A549 (cell line): ENCODE measurements around the gene CPNE4. TPM values are rescaled to one million over a fixed set of nuclear protein-coding genes. Genes with fewer than 3 reads are reported as not detected.
A peak's percentile ranks its signal among the peaks of the same experiment; 100 is the strongest.

Source experiments
- ATAC-seq, 2 experiments: fragments of 200-7000 bp in 1 of 2; fragments of >200 bp in 1 of 2; cut with Nextera tagmentation in 1 of 2; cut with Tn5 transposase in 1 of 2; 3 replicates each; pipeline versions ENCODE4 v1.8.0 to v1.9.1; 2018 to 2020; ENCODE audit warnings: mild to moderate bottlenecking in 1 of 2, moderate library complexity in 1 of 2
- CTCF ChIA-PET: fragments of 300-600 bp; sonication (Branson Sonifier 250); formaldehyde crosslinking; extraction: SDS; loops from one replicate; lab custom pipeline; 2021; ENCODE audit warnings: antibody characterized with exemption, inconsistent platforms; lab: Yijun Ruan, JAX
- POLR2A ChIA-PET: fragments of 350-600 bp; formaldehyde crosslinking; extraction: SDS; loops from one replicate; lab custom pipeline; 2021; ENCODE audit warnings: antibody characterized with exemption, inconsistent platforms; lab: Yijun Ruan, JAX
- DNase-seq, 2 experiments: peaks; one replicate each; pipeline versions ENCODE4 v3.0.0 to v3.0.0-alpha.2; 2011 to 2016; ENCODE audit warnings: low read depth in 1 of 2, low spot score in 1 of 2
- FAIRE-seq: peaks from 2 replicates; lab custom pipeline; 2011; peaks lifted over from hg19 to GRCh38; lab: Jason Lieb, UNC
- H3K27ac ChIP-seq, 2 experiments: fragments of >200 bp; sonication (Bioruptor Twin); formaldehyde crosslinking; 3 replicates each; pipeline ENCODE4 v1.5.1; 2016 to 2017
- H3K4me1 ChIP-seq: fragments of >200 bp; sonication (Bioruptor Twin); formaldehyde crosslinking; 3 replicates; pipeline ENCODE4 v1.6.1; 2016
- H3K4me2 ChIP-seq: fragments of >200 bp; sonication (Bioruptor Twin); formaldehyde crosslinking; 3 replicates; pipeline ENCODE4 v1.6.1; 2016
- H3K4me3 ChIP-seq: fragments of >200 bp; sonication (Bioruptor Twin); formaldehyde crosslinking; 3 replicates; pipeline ENCODE4 v1.5.1; 2016
- H3K9me3 ChIP-seq: fragments of >200 bp; sonication (Bioruptor Twin); formaldehyde crosslinking; 3 replicates; pipeline ENCODE4 v1.6.1; 2016
- BHLHE40 ChIP-seq: IDR thresholded peaks from 2 replicates; pipeline ENCODE4 v1.6.1; 2012; ENCODE audit warnings: low read depth, low read length, inconsistent platforms
- CBX2 ChIP-seq: fragments of 200-600 bp; sonication (generic); IDR thresholded peaks from 2 replicates; pipeline ENCODE4 v1.6.1; 2016; ENCODE audit warnings: low read depth, mild to moderate bottlenecking, borderline replicate concordance
- CBX8 ChIP-seq: fragments of 200-600 bp; sonication (generic); IDR thresholded peaks from 2 replicates; pipeline ENCODE4 v1.6.1; 2016
- CEBPB ChIP-seq, 2 experiments: fragments of >200 bp in 1 of 2; sonication (Bioruptor Twin) in 1 of 2; formaldehyde crosslinking in 1 of 2; IDR thresholded peaks; 2 replicates each; pipeline ENCODE4 v1.6.1; 2012 to 2016
- EP300 ChIP-seq, 2 experiments: fragments of >200 bp; sonication (Bioruptor Twin); formaldehyde crosslinking; IDR thresholded peaks; 2 replicates in 1 of 2; 3 replicates in 1 of 2; pipeline ENCODE4 v1.6.1; 2016 to 2017
- FOSB ChIP-seq: fragments of 250-450 bp; sonication (Bioruptor Pico); IDR thresholded peaks from 2 replicates; pipeline ENCODE4 v1.5.0; 2020; ENCODE audit warnings: mild to moderate bottlenecking, moderate library complexity
- FOXS1 ChIP-seq: fragments of 250-450 bp; sonication (Bioruptor Pico); IDR thresholded peaks from 2 replicates; pipeline ENCODE4 v1.5.0; 2020; ENCODE audit warnings: mild to moderate bottlenecking, moderate library complexity
- HOXA7 ChIP-seq: fragments of 250-450 bp; sonication (Bioruptor Pico); IDR thresholded peaks from 2 replicates; pipeline ENCODE4 v1.5.0; 2020; ENCODE audit warnings: mild to moderate bottlenecking, moderate library complexity
- JUN ChIP-seq, 2 experiments: fragments of >200 bp; sonication (Bioruptor Twin); formaldehyde crosslinking; IDR thresholded peaks; 2 replicates in 1 of 2; 3 replicates in 1 of 2; pipeline ENCODE4 v1.6.1; 2016 to 2017
- KDM5A ChIP-seq: fragments of 200-600 bp; sonication (generic); IDR thresholded peaks from 2 replicates; pipeline ENCODE4 v1.6.1; 2016; ENCODE audit warnings: antibody characterized with exemption, mild to moderate bottlenecking
- MAZ ChIP-seq: fragments of 150-350 bp; IDR thresholded peaks from 2 replicates; pipeline ENCODE4 v1.6.1; 2014; ENCODE audit warnings: antibody characterized with exemption, low read depth, low read length, borderline replicate concordance
- POLR2A ChIP-seq: IDR thresholded peaks from 2 replicates; pipeline ENCODE4 v1.6.1; 2012; ENCODE audit warnings: mild to moderate bottlenecking, low read length
- RAD21 ChIP-seq, 2 experiments: fragments of >200 bp in 1 of 2; sonication (Bioruptor Twin) in 1 of 2; formaldehyde crosslinking in 1 of 2; IDR thresholded peaks in 1 of 2; conservative IDR thresholded peaks in 1 of 2; 2 replicates in 1 of 2; 3 replicates in 1 of 2; pipeline ENCODE4 v1.6.1; 2012 to 2018; ENCODE audit warnings: inconsistent platforms in 1 of 2
- RARB ChIP-seq: fragments of 250-450 bp; sonication (Bioruptor Pico); IDR thresholded peaks from 2 replicates; pipeline ENCODE4 v1.8.0; 2021; ENCODE audit warnings: mild to moderate bottlenecking, moderate library complexity
- RFX5 ChIP-seq: fragments of 450-650 bp; IDR thresholded peaks from 2 replicates; pipeline ENCODE4 v1.7.1; 2014; ENCODE audit warnings: antibody characterized with exemption, mild to moderate bottlenecking, moderate library complexity
- SMC3 ChIP-seq: fragments of >200 bp; sonication (Bioruptor Twin); formaldehyde crosslinking; IDR thresholded peaks from 3 replicates; pipeline ENCODE4 v1.6.1; 2018; ENCODE audit warnings: inconsistent platforms
- ZFP36 ChIP-seq: fragments of 450-650 bp; IDR thresholded peaks from 2 replicates; pipeline ENCODE4 v1.6.1; 2014; ENCODE audit warnings: borderline replicate concordance; ENCODE audit not compliant: partially characterized antibody
- WGBS: methylation state at CpG from one replicate; pipeline ENCODE4 v1.1.6; 2017; ENCODE audit errors: missing lambda C conversion rate; 5-methylcytosine and 5-hydroxymethylcytosine counted together
- polyA plus RNA-seq, 4 experiments: library from polyadenylated mRNA; depleted of rRNA in 3 of 4; stranded (reverse); fragments of >200 nt; fragmentation: RNase III in 1 of 4; extraction: RNeasy Plus Mini Kit Qiagen cat#74134 plus additional on column Dnase treatment in 1 of 4; gene quantifications; 2 replicates in 3 of 4; 3 replicates in 1 of 4; pipeline ENCODE4 v1.2.3, GENCODE V29; 2011 to 2017
- TF ChIP-seq, protein P1 (sequence below): fragments of >200 bp; sonication (Bioruptor Twin); formaldehyde crosslinking; IDR thresholded peaks from 3 replicates; pipeline ENCODE4 v1.5.1; 2016
- TF ChIP-seq, protein P2 (sequence below): fragments of >200 bp; sonication (Bioruptor Twin); formaldehyde crosslinking; IDR thresholded peaks from 3 replicates; pipeline ENCODE4 v1.6.1; 2016

Gene CPNE4
- polyA plus RNA-seq, 2 of the 4 experiments (the other 2 are of a cell fraction): 3.6 to 8.7 TPM

DNA sequence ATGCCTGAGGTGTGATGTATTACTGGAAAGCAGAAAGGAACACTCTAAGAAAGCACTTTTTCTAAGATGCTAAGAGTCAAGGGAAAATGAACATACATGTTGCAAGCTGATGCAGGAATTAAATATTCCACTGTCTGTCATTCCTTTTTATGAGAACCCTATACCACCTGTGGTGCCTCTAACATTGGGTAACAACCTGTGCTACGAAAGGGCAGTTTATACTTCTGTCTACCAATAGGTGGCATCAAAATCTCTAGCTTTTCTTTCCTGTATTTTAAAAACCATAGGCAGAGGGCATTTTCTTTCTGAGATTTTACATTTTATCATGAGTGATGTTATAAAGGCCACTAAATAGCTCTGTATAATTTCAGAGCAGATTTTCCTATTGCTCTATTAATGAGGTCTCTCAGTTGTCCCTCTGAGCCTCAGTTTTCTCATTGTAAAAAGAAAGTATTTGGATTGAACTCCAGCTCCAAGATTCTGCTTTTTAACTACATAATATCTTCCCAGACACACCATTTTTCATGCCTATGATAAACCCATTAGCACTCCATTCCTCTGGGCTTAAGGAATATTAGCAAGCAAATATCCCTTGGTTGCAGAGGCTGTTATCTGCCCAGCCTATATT is 3.5 kb upstream of the CPNE4 start:
- ChIA-PET CTCF (interaction anchor here (0.6 to 7.5 kb wide), 43 partner anchors 8 to 1014 kb away, joined by 3 to 240 read pairs (median 4); no protein-coding TSS in a partner anchor), POLR2A (interaction anchor here (1.4 kb wide), 1 partner anchor 97 kb away, joined by 4 read pairs; no protein-coding TSS in a partner anchor)
- Histone ChIP-seq H3K27ac (peak overlapping the region; percentile 25 to 64; a peak in 4 of 6 replicates), H3K4me3 (no peak overlapping the region), H3K4me1 (peaks cover 29% of the 10 kb centered on the region), H3K4me2 (no peak overlapping the region), H3K9me3 (no peaks in the 10 kb centered on the region)
- WGBS: 0% methylated on average over 1 of the region's 1 CpG
- DNase-seq (peak; percentile 10 to 48), ATAC-seq (peak in 1 of 2 experiments; percentile 27; a peak in 2 of 6 replicates), FAIRE-seq (peak; percentile 51)
- TF ChIP-seq SMC3 (peak; percentile 92), JUN (IDR thresholded peaks at IDR 0.05) (no peak), CEBPB (IDR thresholded peaks at IDR 0.05) (peak in 1 of 2 experiments; percentile 56; a peak in 2 of 4 replicates), RAD21 (conservative IDR thresholded peaks at IDR 0.05 in 1 of 2, IDR thresholded peaks at IDR 0.05 in 1 of 2) (peak; percentile 85 to 88)
- TF ChIP-seq, protein P1, sequence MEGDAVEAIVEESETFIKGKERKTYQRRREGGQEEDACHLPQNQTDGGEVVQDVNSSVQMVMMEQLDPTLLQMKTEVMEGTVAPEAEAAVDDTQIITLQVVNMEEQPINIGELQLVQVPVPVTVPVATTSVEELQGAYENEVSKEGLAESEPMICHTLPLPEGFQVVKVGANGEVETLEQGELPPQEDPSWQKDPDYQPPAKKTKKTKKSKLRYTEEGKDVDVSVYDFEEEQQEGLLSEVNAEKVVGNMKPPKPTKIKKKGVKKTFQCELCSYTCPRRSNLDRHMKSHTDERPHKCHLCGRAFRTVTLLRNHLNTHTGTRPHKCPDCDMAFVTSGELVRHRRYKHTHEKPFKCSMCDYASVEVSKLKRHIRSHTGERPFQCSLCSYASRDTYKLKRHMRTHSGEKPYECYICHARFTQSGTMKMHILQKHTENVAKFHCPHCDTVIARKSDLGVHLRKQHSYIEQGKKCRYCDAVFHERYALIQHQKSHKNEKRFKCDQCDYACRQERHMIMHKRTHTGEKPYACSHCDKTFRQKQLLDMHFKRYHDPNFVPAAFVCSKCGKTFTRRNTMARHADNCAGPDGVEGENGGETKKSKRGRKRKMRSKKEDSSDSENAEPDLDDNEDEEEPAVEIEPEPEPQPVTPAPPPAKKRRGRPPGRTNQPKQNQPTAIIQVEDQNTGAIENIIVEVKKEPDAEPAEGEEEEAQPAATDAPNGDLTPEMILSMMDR: peak; percentile 79

DNA sequence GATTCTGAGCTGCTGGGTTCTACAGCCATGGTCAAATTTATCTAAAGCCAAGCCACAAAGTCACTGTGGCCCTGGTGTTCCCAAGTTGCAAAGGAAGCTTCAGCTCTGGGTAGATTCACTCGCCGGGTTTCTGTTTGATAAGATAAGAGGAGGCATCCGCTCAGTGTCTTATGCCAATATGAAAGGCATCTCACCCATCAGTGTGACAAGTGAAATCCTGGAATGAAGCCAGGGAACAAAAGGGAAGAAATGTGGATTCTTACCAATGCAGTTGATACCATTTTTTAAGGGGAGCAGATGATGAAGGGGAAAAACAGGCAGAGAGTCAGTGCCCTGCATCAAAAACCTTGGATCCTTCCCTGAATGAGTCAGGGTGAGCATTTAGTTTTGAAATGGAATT is 2.8 kb upstream of the CPNE4 start:
- H3K4me1 ChIP-seq: peaks cover 30% of the 10 kb centered on the region
- FAIRE-seq (no peak), ATAC-seq (no peak), DNase-seq (no peak)
- CTCF ChIA-PET: interaction anchor here (0.7 to 7.5 kb wide), 30 partner anchors 10 to 1001 kb away, joined by 3 to 240 read pairs (median 7); no protein-coding TSS in a partner anchor
- no peak overlapping the region for H3K27ac ChIP-seq
- H3K4me2 ChIP-seq: no peak overlapping the region
- no peak for TF ChIP-seq POLR2A
- no peak for TF ChIP-seq MAZ
- TF ChIP-seq RFX5: no peak
- TF ChIP-seq CBX2: no peak
- no peak for TF ChIP-seq ZFP36
- no peak for TF ChIP-seq SMC3
- TF ChIP-seq FOSB (CRISPR knock-in tag): no peak
- TF ChIP-seq FOXS1 (CRISPR knock-in tag): no peak
- no peak for TF ChIP-seq KDM5A
- TF ChIP-seq, protein P2, sequence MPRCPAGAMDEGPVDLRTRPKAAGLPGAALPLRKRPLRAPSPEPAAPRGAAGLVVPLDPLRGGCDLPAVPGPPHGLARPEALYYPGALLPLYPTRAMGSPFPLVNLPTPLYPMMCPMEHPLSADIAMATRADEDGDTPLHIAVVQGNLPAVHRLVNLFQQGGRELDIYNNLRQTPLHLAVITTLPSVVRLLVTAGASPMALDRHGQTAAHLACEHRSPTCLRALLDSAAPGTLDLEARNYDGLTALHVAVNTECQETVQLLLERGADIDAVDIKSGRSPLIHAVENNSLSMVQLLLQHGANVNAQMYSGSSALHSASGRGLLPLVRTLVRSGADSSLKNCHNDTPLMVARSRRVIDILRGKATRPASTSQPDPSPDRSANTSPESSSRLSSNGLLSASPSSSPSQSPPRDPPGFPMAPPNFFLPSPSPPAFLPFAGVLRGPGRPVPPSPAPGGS: no peak
- H3K9me3 ChIP-seq: no peaks in the 10 kb centered on the region
- no peak overlapping the region for H3K4me3 ChIP-seq
- POLR2A ChIA-PET: interaction anchor here (1.4 kb wide), 1 partner anchor 98 kb away, joined by 4 read pairs; no protein-coding TSS in a partner anchor
- WGBS: 27% methylated on average over 3 of the region's 3 CpGs

DNA sequence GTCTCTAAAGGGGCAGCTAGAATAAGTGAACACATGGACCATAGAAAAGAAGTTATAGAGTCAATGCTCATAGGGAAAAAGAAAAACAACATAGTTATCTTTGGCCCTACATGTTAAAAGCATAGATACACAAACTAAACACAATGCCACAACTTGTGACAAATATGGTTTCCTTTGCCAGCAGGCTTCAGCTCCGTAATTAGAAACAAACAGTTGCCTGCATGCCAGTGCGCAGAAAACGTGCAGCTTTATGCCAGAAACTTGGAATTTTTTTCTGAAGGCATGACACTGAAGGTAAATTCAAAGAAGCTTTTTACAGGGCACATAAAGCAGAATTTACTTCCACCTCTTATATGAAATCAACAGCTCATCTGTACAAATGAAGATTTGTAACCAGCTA is 2.2 kb upstream of the CPNE4 start:
- POLR2A ChIA-PET: no interaction called here
- H3K4me2 ChIP-seq: no peak overlapping the region
- WGBS: 58% methylated on average over 3 of the region's 3 CpGs
- CTCF ChIA-PET: interaction anchor here (0.7 to 7.5 kb wide), 12 partner anchors 11 to 362 kb away, joined by 3 to 240 read pairs (median 11); no protein-coding TSS in a partner anchor
- peaks cover 25% of the 10 kb centered on the region for H3K4me1 ChIP-seq
- TF ChIP-seq RARB (CRISPR knock-in tag): no peak
- no peak for TF ChIP-seq KDM5A
- TF ChIP-seq CBX8: no peak
- no peak for TF ChIP-seq MAZ
- no peak for TF ChIP-seq EP300 (IDR thresholded peaks at IDR 0.05)
- TF ChIP-seq, protein P1: no peak
- no peak for TF ChIP-seq BHLHE40
- no peak for TF ChIP-seq HOXA7 (CRISPR knock-in tag)
- FAIRE-seq (no peak), ATAC-seq (no peak), DNase-seq (no peak)
- no peak overlapping the region for H3K4me3 ChIP-seq
- no peak overlapping the region for H3K27ac ChIP-seq
- H3K9me3 ChIP-seq: no peaks in the 10 kb centered on the region
